ENCODE measurements around the gene ARFIP1.

- TF ChIP-seq REST (IDR thresholded peaks at IDR 0.05; ENCODE audit: insufficient read depth in 1 of 2, low read depth in 2 of 2, low read length in 2 of 2) (no peak), TAF1 (IDR thresholded peaks at IDR 0.05; ENCODE audit: borderline replicate concordance, insufficient read depth, low read length) (no peak), POLR2AphosphoS5 (IDR thresholded peaks at IDR 0.05; ENCODE audit: low read depth, low read length) (no peak), SIN3A (IDR thresholded peaks at IDR 0.05; ENCODE audit: borderline replicate concordance, insufficient read depth, low read length) (no peak), FOXP2 (optimal IDR thresholded peaks at IDR 0.05; ENCODE audit: borderline replicate concordance, extremely low read depth, extremely low read length, insufficient read depth) (no peak)
Observed at GRCh38 chr4:152881974-152882373, 102.2 kb downstream of the ARFIP1 start.

Data from PFSK-1 (cell line).